ENCODE data around the gene PURA.
"Not testable (repeated sequence)": the region's sequence is repeated elsewhere in the genome, so short reads cannot be mapped to it uniquely, and the experiment has no call there.

PURA gene

GRCh38 chr5:140135127-140135526 is 21.2 kb downstream of the PURA start:
- no peak for DNase-seq (ENCODE audit: low spot score)

- DNase-seq (ENCODE audit: low spot score), result no peak
These were observed 22.7 kb downstream of the PURA start for GRCh38 chr5:140136624-140137023.

GRCh38 chr5:140140435-140140834 is 26.5 kb downstream of the PURA start:
- DNase-seq (ENCODE audit: low spot score), result no peak

- no peak for DNase-seq (ENCODE audit: low spot score)
These were observed 27.3 kb downstream of the PURA start for GRCh38 chr5:140141241-140141640.

- no peak for DNase-seq (ENCODE audit: low spot score)
These were observed 28.3 kb downstream of the PURA start for GRCh38 chr5:140142246-140142645.

GRCh38 chr5:140142856-140143255 is 28.9 kb downstream of the PURA start:
- no peak for DNase-seq (ENCODE audit: low spot score)

GRCh38 chr5:140143521-140144258 is 29.8 kb downstream of the PURA start:
- peak; percentile 36 for DNase-seq (ENCODE audit: low spot score)

- DNase-seq (ENCODE audit: low spot score), result peak; percentile 63
These were observed 31.3 kb downstream of the PURA start for GRCh38 chr5:140145256-140145655.

- DNase-seq (ENCODE audit: low spot score), result peak; percentile 74
These were observed 32.1 kb downstream of the PURA start for GRCh38 chr5:140145818-140146522.

- peak; percentile 49 for DNase-seq (ENCODE audit: low spot score)
These were observed 32.6 kb downstream of the PURA start for GRCh38 chr5:140146523-140146842.

GRCh38 chr5:140147460-140147859 is 33.6 kb downstream of the PURA start:
- DNase-seq (ENCODE audit: low spot score), result no peak

- DNase-seq (ENCODE audit: low spot score), result peak; percentile 61
These were observed 34.6 kb downstream of the PURA start for GRCh38 chr5:140148508-140148907.

- peak; percentile 17 for DNase-seq (ENCODE audit: low spot score)
These were observed 36.3 kb downstream of the PURA start for GRCh38 chr5:140150201-140150600.

GRCh38 chr5:140151144-140152021 is 37.5 kb downstream of the PURA start:
- no peak for DNase-seq (ENCODE audit: low spot score)

GRCh38 chr5:140152022-140152999 is 38.4 kb downstream of the PURA start:
- DNase-seq (ENCODE audit: low spot score), result no peak

GRCh38 chr5:140153255-140153654 is 39.3 kb downstream of the PURA start:
- DNase-seq (ENCODE audit: low spot score), result no peak

GRCh38 chr5:140153905-140154304 is 40.0 kb downstream of the PURA start:
- DNase-seq (ENCODE audit: low spot score), result no peak

GRCh38 chr5:140154710-140155381 is 40.9 kb downstream of the PURA start:
- not testable (repeated sequence) for DNase-seq (ENCODE audit: low spot score)

- DNase-seq (ENCODE audit: low spot score), result peak; percentile 90
These were observed 43.3 kb downstream of the PURA start for GRCh38 chr5:140157032-140157781.

All from left forelimb (tissue), 1 donor.